ENCODE results near the gene ZMYND10.

ZMYND10 gene

DNA sequence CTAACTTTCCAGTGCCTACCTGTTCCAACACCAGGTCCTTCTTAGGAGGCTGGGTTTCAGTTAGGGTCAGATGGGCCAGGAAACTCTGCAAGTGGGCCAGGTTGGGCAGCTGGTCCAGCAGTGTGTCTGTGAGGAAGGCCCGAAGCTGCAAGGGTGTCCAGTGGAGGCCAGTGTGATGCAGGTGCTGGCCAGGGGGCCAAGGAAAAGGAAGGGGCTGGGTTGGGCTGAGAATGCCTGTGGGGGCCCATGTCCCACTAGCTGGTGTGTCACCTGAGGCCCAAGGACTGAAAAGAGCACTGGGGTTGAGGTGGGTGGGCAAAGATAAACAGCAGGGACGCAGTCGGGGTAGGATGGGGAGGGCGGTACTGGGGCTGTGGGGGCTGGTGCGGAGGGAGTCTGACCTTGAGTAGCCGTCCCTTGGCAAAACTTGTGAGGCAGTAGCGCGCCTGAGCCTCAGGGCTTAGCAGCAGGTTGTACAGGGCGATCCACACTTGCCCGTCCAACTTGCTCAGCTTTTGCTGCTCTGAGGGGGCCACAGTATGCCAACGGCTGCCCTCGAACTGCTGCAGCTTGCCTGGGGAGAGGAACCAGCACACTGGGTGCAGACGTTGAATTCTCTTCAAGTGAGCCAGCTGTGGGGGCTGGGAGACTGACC is 3.4 kb downstream of the ZMYND10 start:
- Histone ChIP-seq H4K91ac (ENCODE audit: low read depth, low read length) (no peak overlapping the region), H4K8ac (ENCODE audit: low read depth, low read length) (no peak overlapping the region), H2AK5ac (ENCODE audit: low read length) (no peak overlapping the region), H3K23ac (ENCODE audit: low read length) (no peak overlapping the region), H3K9me3 (ENCODE audit: insufficient read depth, low read depth, low read length) (peaks cover 6% of the 10 kb centered on the region), H2BK12ac (ENCODE audit: low read length) (no peak overlapping the region), H2BK5ac (ENCODE audit: low read depth, low read length, poor library complexity) (no peak overlapping the region), H3K36me3 (ENCODE audit: control insufficient read depth in 1 of 2, insufficient read depth in 2 of 2, low read length in 2 of 2) (no peaks in the 10 kb centered on the region), H3K9ac (ENCODE audit: low read length) (no peak overlapping the region), H3K27ac (ENCODE audit: low read depth, low read length) (no peak overlapping the region), H3K4me3 (ENCODE audit: low read depth, low read length) (no peak overlapping the region), H2AFZ (ENCODE audit: insufficient read depth, low read length, poor library complexity) (no peak overlapping the region), H3K18ac (ENCODE audit: low read length) (no peak overlapping the region), H3K79me2 (ENCODE audit: control insufficient read depth, insufficient read depth, low read length, poor library complexity) (peaks cover 4% of the 10 kb centered on the region), H3K4ac (ENCODE audit: low read depth, low read length) (no peak overlapping the region), H3K4me2 (ENCODE audit: low read length) (no peak overlapping the region), H3K79me1 (ENCODE audit: low read length) (peaks cover 5% of the 10 kb centered on the region), H3K27me3 (ENCODE audit: insufficient read depth, low read length) (peaks cover 31% of the 10 kb centered on the region), H3K4me1 (ENCODE audit: control insufficient read depth in 1 of 2, insufficient read depth in 2 of 2, low read length in 2 of 2) (peaks cover 19 to 21% of the 10 kb centered on the region in 2 experiments), H2BK120ac (ENCODE audit: insufficient read depth, low read length, poor library complexity) (no peak overlapping the region), H4K12ac (ENCODE audit: low read depth, low read length) (no peak overlapping the region), H3K14ac (ENCODE audit: low read length) (no peak overlapping the region)
- no peak for DNase-seq
- no CpG with 5 or more reads among the region's 13 CpGs for WGBS (ENCODE audit: extremely low coverage, insufficient coverage, insufficient read length)

DNA sequence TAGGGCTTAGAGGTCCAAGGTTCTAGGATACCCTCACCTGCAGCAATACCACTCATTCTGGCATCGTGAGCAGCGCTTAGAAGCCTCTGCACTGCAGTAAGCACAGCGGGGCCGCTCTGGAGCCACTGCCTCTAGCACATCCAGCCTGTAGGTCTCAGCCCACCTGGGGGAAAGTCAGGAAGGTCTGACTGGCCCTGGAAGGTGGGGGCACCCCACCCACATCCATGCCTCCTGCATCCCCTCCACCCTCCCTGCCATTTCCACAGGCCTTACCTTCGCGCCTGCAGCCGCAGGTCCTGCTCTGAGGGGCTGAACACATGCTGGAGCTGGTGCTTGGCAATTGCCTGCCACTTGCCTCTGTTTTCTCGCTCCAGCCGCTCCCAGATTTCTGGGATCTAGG is 4.0 kb downstream of the ZMYND10 start:
- H3K9me3 ChIP-seq (ENCODE audit: insufficient read depth, low read depth, low read length): peaks cover 6% of the 10 kb centered on the region
- H3K4me2 ChIP-seq (ENCODE audit: low read length): no peak overlapping the region
- no peak overlapping the region for H3K9ac ChIP-seq (ENCODE audit: low read length)
- H2AK5ac ChIP-seq (ENCODE audit: low read length): no peak overlapping the region
- H2BK12ac ChIP-seq (ENCODE audit: low read length): no peak overlapping the region
- no peak overlapping the region for H3K14ac ChIP-seq (ENCODE audit: low read length)
- H3K36me3 ChIP-seq (ENCODE audit: control insufficient read depth in 1 of 2, insufficient read depth in 2 of 2, low read length in 2 of 2): no peaks in the 10 kb centered on the region
- no peak overlapping the region for H2BK5ac ChIP-seq (ENCODE audit: low read depth, low read length, poor library complexity)
- H4K91ac ChIP-seq (ENCODE audit: low read depth, low read length): no peak overlapping the region
- no peak overlapping the region for H3K23ac ChIP-seq (ENCODE audit: low read length)
- H3K27ac ChIP-seq (ENCODE audit: low read depth, low read length): no peak overlapping the region
- H4K12ac ChIP-seq (ENCODE audit: low read depth, low read length): no peak overlapping the region
- peaks cover 19 to 21% of the 10 kb centered on the region in 2 experiments for H3K4me1 ChIP-seq (ENCODE audit: control insufficient read depth in 1 of 2, insufficient read depth in 2 of 2, low read length in 2 of 2)
- H3K79me2 ChIP-seq (ENCODE audit: control insufficient read depth, insufficient read depth, low read length, poor library complexity): peaks cover 9% of the 10 kb centered on the region
- H4K8ac ChIP-seq (ENCODE audit: low read depth, low read length): no peak overlapping the region
- H2AFZ ChIP-seq (ENCODE audit: insufficient read depth, low read length, poor library complexity): no peak overlapping the region
- H3K27me3 ChIP-seq (ENCODE audit: insufficient read depth, low read length): peaks cover 31% of the 10 kb centered on the region
- no peak overlapping the region for H2BK120ac ChIP-seq (ENCODE audit: insufficient read depth, low read length, poor library complexity)
- no peak overlapping the region for H3K4ac ChIP-seq (ENCODE audit: low read depth, low read length)
- H3K18ac ChIP-seq (ENCODE audit: low read length): no peak overlapping the region
- no peak for DNase-seq
- WGBS (ENCODE audit: extremely low coverage, insufficient coverage, insufficient read length): no CpG with 5 or more reads among the region's 9 CpGs
- H3K79me1 ChIP-seq (ENCODE audit: low read length): peaks cover 11% of the 10 kb centered on the region
- H3K4me3 ChIP-seq (ENCODE audit: low read depth, low read length): no peak overlapping the region

DNA sequence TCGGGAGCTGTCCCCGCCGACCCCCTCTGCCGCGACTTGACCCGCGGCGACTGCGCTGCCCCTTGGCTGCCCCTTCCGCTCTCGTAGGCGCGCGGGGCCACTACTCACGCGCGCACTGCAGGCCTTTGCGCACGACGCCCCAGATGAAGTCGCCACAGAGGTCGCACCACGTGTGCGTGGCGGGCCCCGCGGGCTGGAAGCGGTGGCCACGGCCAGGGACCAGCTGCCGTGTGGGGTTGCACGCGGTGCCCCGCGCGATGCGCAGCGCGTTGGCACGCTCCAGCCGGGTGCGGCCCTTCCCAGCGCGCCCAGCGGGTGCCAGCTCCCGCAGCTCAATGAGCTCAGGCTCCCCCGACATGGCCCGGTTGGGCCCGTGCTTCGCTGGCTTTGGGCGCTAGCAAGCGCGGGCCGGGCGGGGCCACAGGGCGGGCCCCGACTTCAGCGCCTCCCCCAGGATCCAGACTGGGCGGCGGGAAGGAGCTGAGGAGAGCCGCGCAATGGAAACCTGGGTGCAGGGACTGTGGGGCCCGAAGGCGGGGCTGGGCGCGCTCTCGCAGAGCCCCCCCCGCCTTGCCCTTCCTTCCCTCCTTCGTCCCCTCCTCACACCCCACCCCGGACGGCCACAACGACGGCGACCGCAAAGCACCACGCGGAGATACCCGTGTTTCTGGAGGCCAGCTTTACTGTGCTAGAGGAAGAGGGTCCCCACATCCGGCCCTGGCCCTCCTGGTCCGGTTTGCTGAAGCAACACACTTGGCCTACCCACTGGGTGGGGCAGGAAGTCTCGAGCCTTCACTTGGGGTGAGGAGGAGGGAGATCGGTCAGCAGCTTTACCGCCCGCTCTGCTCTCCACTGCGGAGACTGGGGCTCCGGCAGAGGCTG is 4.8 kb downstream of the ZMYND10 start, which contains the start of gene RASSF1:
RASSF1 (minus strand) TSS at position 389 of the 882 bp plus-strand sequence; CDS start at position 358, 31 bp downstream.
- DNase-seq: no peak
- Histone ChIP-seq H3K4me1 (ENCODE audit: control insufficient read depth in 1 of 2, insufficient read depth in 2 of 2, low read length in 2 of 2) (peaks cover 19 to 23% of the 10 kb centered on the region in 2 experiments), H4K8ac (ENCODE audit: low read depth, low read length) (no peak within 1 kb of the TSS), H3K9ac (ENCODE audit: low read length) (no peak within 1 kb of the TSS), H2BK5ac (ENCODE audit: low read depth, low read length, poor library complexity) (no peak within 1 kb of the TSS), H3K27ac (ENCODE audit: low read depth, low read length) (no peak within 1 kb of the TSS), H3K4me3 (ENCODE audit: low read depth, low read length) (peak within 1 kb of the TSS; percentile 46), H3K79me2 (ENCODE audit: control insufficient read depth, insufficient read depth, low read length, poor library complexity) (peaks cover 14% of the 10 kb centered on the region), H3K14ac (ENCODE audit: low read length) (no peak within 1 kb of the TSS), H3K9me3 (ENCODE audit: insufficient read depth, low read depth, low read length) (peaks cover 6% of the 10 kb centered on the region), H3K27me3 (ENCODE audit: insufficient read depth, low read length) (peaks cover 31% of the 10 kb centered on the region), H2AK5ac (ENCODE audit: low read length) (no peak within 1 kb of the TSS), H4K12ac (ENCODE audit: low read depth, low read length) (no peak within 1 kb of the TSS), H2AFZ (ENCODE audit: insufficient read depth, low read length, poor library complexity) (peak within 1 kb of the TSS; percentile 13), H3K4ac (ENCODE audit: low read depth, low read length) (no peak within 1 kb of the TSS), H3K4me2 (ENCODE audit: low read length) (peak within 1 kb of the TSS; percentile 59), H3K23ac (ENCODE audit: low read length) (no peak within 1 kb of the TSS), H4K91ac (ENCODE audit: low read depth, low read length) (no peak within 1 kb of the TSS), H2BK12ac (ENCODE audit: low read length) (no peak within 1 kb of the TSS), H3K18ac (ENCODE audit: low read length) (no peak within 1 kb of the TSS), H2BK120ac (ENCODE audit: insufficient read depth, low read length, poor library complexity) (no peak within 1 kb of the TSS), H3K36me3 (ENCODE audit: control insufficient read depth in 1 of 2, insufficient read depth in 2 of 2, low read length in 2 of 2) (peaks cover 0 to 2% of the 10 kb centered on the region in 2 experiments), H3K79me1 (ENCODE audit: low read length) (peaks cover 12% of the 10 kb centered on the region)
- no CpG with 5 or more reads among the region's 85 CpGs for WGBS (ENCODE audit: extremely low coverage, insufficient coverage, insufficient read length)

DNA sequence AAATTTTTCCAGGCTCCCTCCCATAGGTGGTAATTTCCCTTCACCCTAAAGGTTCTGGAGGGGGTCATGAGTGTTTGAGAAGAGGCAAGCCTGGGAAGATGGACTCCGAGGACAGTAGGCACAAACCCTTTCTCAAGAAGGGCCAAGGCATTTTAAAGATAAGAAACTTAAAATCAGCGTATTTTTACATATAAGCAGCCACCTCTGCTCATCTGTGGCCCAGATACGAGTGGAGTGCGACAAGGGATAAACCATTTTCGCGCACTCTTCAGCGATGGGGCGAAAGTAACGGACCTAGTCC is 5.4 kb downstream of the ZMYND10 start:
- H4K12ac ChIP-seq (ENCODE audit: low read depth, low read length): no peak overlapping the region
- H4K91ac ChIP-seq (ENCODE audit: low read depth, low read length): no peak overlapping the region
- WGBS (ENCODE audit: extremely low coverage, insufficient coverage, insufficient read length): no CpG with 5 or more reads among the region's 9 CpGs
- no peak overlapping the region for H3K27ac ChIP-seq (ENCODE audit: low read depth, low read length)
- peaks cover 0 to 3% of the 10 kb centered on the region in 2 experiments for H3K36me3 ChIP-seq (ENCODE audit: control insufficient read depth in 1 of 2, insufficient read depth in 2 of 2, low read length in 2 of 2)
- no peak overlapping the region for H3K4ac ChIP-seq (ENCODE audit: low read depth, low read length)
- H3K4me1 ChIP-seq (ENCODE audit: control insufficient read depth in 1 of 2, insufficient read depth in 2 of 2, low read length in 2 of 2): peaks cover 19 to 23% of the 10 kb centered on the region in 2 experiments
- no peak overlapping the region for H2BK120ac ChIP-seq (ENCODE audit: insufficient read depth, low read length, poor library complexity)
- H3K23ac ChIP-seq (ENCODE audit: low read length): no peak overlapping the region
- H3K9ac ChIP-seq (ENCODE audit: low read length): no peak overlapping the region
- no peak overlapping the region for H3K4me3 ChIP-seq (ENCODE audit: low read depth, low read length)
- no peak overlapping the region for H2BK5ac ChIP-seq (ENCODE audit: low read depth, low read length, poor library complexity)
- peaks cover 16% of the 10 kb centered on the region for H3K79me2 ChIP-seq (ENCODE audit: control insufficient read depth, insufficient read depth, low read length, poor library complexity)
- no peak overlapping the region for H4K8ac ChIP-seq (ENCODE audit: low read depth, low read length)
- H3K27me3 ChIP-seq (ENCODE audit: insufficient read depth, low read length): peaks cover 29% of the 10 kb centered on the region
- no peak overlapping the region for H3K18ac ChIP-seq (ENCODE audit: low read length)
- H3K4me2 ChIP-seq (ENCODE audit: low read length): no peak overlapping the region
- no peak overlapping the region for H3K14ac ChIP-seq (ENCODE audit: low read length)
- no peak overlapping the region for H2AFZ ChIP-seq (ENCODE audit: insufficient read depth, low read length, poor library complexity)
- H3K9me3 ChIP-seq (ENCODE audit: insufficient read depth, low read depth, low read length): peaks cover 6% of the 10 kb centered on the region
- peaks cover 12% of the 10 kb centered on the region for H3K79me1 ChIP-seq (ENCODE audit: low read length)
- H2BK12ac ChIP-seq (ENCODE audit: low read length): no peak overlapping the region
- no peak for DNase-seq
- no peak overlapping the region for H2AK5ac ChIP-seq (ENCODE audit: low read length)

Measured in trophoblast cell (in vitro differentiated cells and primary cell).